H1 (cell line): ENCODE measurements around the gene RANBP17.

Source experiments
- CBX5 ChIP-seq: fragments of 300-800, 300-1000 bp; sonication (generic); IDR thresholded peaks from 2 replicates; pipeline ENCODE4 v1.7.1; 2016; ENCODE audit warnings: antibody characterized with exemption, low read length, low read depth
- CEBPB ChIP-seq: IDR thresholded peaks from 2 replicates; pipeline ENCODE4 v1.6.1; 2012; ENCODE audit warnings: low read depth, low read length
- CREB1 ChIP-seq: IDR thresholded peaks from 2 replicates; pipeline ENCODE4 v1.6.1; 2012; ENCODE audit warnings: inconsistent platforms
- EZH2 ChIP-seq: fragments of 200-600 bp; sonication (generic); IDR thresholded peaks from 2 replicates; pipeline ENCODE4 v1.7.1; 2012; ENCODE audit warnings: low read depth, mild to moderate bottlenecking, moderate library complexity, low read length, inconsistent platforms; ENCODE audit not compliant: severe bottlenecking
- GTF2F1 ChIP-seq: IDR thresholded peaks from 2 replicates; pipeline ENCODE4 v1.6.1; 2012; ENCODE audit warnings: low read depth, low read length, improper control_type of control experiment, borderline replicate concordance
- POLR2A ChIP-seq, 2 experiments: IDR thresholded peaks; 1 replicate in 1 of 2; 2 replicates in 1 of 2; pipeline ENCODE4 v1.6.1; 2011; ENCODE audit warnings: low read depth in 2 of 2, low read length in 2 of 2, mild to moderate bottlenecking in 2 of 2; ENCODE audit errors: control extremely low read depth in 1 of 2
- RFX5 ChIP-seq: IDR thresholded peaks from 2 replicates; pipeline ENCODE4 v1.6.1; 2011; ENCODE audit warnings: low read depth, low read length, improper control_type of control experiment, borderline replicate concordance
- RNF2 ChIP-seq: fragments of 200-900, 300-1000 bp; sonication (generic); IDR thresholded peaks from 2 replicates; pipeline ENCODE4 v1.7.1; 2016; ENCODE audit warnings: borderline replicate concordance, low read depth, mild to moderate bottlenecking, antibody characterized with exemption, low read length; ENCODE audit not compliant: poor library complexity, severe bottlenecking; ENCODE audit errors: missing control alignments
- SIN3A ChIP-seq, 2 experiments: IDR thresholded peaks in 1 of 2; conservative IDR thresholded peaks in 1 of 2; 2 replicates each; pipeline ENCODE4 v1.6.1; 2011 to 2012; ENCODE audit warnings: low read length in 2 of 2, improper control_type of control experiment in 1 of 2, low read depth in 1 of 2, mild to moderate bottlenecking in 1 of 2
- SIRT6 ChIP-seq: IDR thresholded peaks from one replicate; pipeline ENCODE4 v1.7.1; 2012; ENCODE audit warnings: low read length, inconsistent platforms
- SP1 ChIP-seq: IDR thresholded peaks from 2 replicates; pipeline ENCODE4 v1.6.1; 2011; ENCODE audit warnings: low read depth, low read length
- TAF1 ChIP-seq: IDR thresholded peaks from 2 replicates; pipeline ENCODE4 v1.6.1; 2011; ENCODE audit warnings: mild to moderate bottlenecking, low read depth, low read length
- TF ChIP-seq, protein P1 (sequence below), 3 experiments: IDR thresholded peaks; 1 replicate in 2 of 3; 2 replicates in 1 of 3; pipeline versions ENCODE4 v1.5.1 to v1.6.1; 2011; ENCODE audit warnings: low read length in 3 of 3, mild to moderate bottlenecking in 3 of 3, inconsistent platforms in 2 of 3, low read depth in 1 of 3, moderate library complexity in 1 of 3; ENCODE audit not compliant: insufficient read depth in 1 of 3; ENCODE audit errors: control extremely low read depth in 1 of 3
- TF ChIP-seq, protein P2 (sequence below): IDR thresholded peaks from 2 replicates; pipeline ENCODE4 v1.6.1; 2012; ENCODE audit warnings: inconsistent platforms

DNA sequence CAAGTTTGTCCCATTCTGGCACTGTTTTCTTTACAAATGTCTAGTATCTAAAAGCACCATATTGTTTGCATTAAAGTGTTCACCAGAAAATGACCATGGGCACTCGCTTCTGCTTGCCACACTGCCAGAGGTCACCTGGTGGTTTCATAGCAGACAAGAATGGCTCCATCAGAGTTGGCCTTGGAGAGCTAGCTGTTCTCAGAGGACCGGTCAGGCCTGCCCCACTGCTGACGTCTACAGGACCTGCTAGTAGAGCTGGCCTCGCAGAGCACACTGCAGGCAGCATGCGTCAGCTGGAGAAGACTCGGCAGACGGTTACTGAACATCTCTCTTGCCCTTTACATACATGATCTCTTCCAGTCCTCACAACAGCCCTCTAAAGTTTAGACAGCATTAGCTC lies 438.5 kb downstream of the RANBP17 start:
- no peak for TF ChIP-seq POLR2A (IDR thresholded peaks at IDR 0.05; ENCODE audit: control extremely low read depth in 1 of 2, low read depth in 2 of 2, low read length in 2 of 2)
- TF ChIP-seq, protein P1, sequence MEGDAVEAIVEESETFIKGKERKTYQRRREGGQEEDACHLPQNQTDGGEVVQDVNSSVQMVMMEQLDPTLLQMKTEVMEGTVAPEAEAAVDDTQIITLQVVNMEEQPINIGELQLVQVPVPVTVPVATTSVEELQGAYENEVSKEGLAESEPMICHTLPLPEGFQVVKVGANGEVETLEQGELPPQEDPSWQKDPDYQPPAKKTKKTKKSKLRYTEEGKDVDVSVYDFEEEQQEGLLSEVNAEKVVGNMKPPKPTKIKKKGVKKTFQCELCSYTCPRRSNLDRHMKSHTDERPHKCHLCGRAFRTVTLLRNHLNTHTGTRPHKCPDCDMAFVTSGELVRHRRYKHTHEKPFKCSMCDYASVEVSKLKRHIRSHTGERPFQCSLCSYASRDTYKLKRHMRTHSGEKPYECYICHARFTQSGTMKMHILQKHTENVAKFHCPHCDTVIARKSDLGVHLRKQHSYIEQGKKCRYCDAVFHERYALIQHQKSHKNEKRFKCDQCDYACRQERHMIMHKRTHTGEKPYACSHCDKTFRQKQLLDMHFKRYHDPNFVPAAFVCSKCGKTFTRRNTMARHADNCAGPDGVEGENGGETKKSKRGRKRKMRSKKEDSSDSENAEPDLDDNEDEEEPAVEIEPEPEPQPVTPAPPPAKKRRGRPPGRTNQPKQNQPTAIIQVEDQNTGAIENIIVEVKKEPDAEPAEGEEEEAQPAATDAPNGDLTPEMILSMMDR (IDR thresholded peaks at IDR 0.05; ENCODE audit: control extremely low read depth in 1 of 3, insufficient read depth in 1 of 3, low read depth in 1 of 3, low read length in 3 of 3), result no peak
- TF ChIP-seq EZH2, result no peak
- TF ChIP-seq, protein P2, sequence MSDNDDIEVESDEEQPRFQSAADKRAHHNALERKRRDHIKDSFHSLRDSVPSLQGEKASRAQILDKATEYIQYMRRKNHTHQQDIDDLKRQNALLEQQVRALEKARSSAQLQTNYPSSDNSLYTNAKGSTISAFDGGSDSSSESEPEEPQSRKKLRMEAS, result no peak
- TF ChIP-seq SIN3A (conservative IDR thresholded peaks at IDR 0.05 in 1 of 2, IDR thresholded peaks at IDR 0.05 in 1 of 2; ENCODE audit: low read depth in 1 of 2, low read length in 2 of 2), result no peak
- no peak for TF ChIP-seq SP1
- no peak for TF ChIP-seq CREB1
- no peak for TF ChIP-seq CBX5
- TF ChIP-seq GTF2F1, result no peak
- TF ChIP-seq RFX5, result no peak
- no peak for TF ChIP-seq TAF1
- TF ChIP-seq CEBPB, result no peak
- TF ChIP-seq SIRT6, result no peak
- TF ChIP-seq RNF2, result no peak
